WTC11 (cell line): ENCODE data around the gene SLC2A5. TPM values are rescaled to one million over a fixed set of nuclear protein-coding genes. Genes with fewer than 3 reads are reported as not detected.

ENCODE experiments used
- ATAC-seq: fragments of 200-7000 bp; cut with Tn5 transposase; 2 replicates; pipeline ENCODE4 v1.10.0; 2021; ENCODE audit warnings: mild to moderate bottlenecking, moderate library complexity
- CTCF ChIA-PET: fragments of 300-600 bp; sonication (Branson Sonifier 250); formaldehyde crosslinking; loops from one replicate; lab custom pipeline; 2021; ENCODE audit warnings: antibody characterized with exemption; lab: Charles Lee
- POLR2A ChIA-PET: fragments of 350-600 bp; sonication (Branson Sonifier 250); formaldehyde crosslinking; loops from one replicate; lab custom pipeline; 2021; ENCODE audit warnings: antibody characterized with exemption; lab: Charles Lee
- DNase-seq: peaks from one replicate; pipeline ENCODE4 v3.0.0; 2021; ENCODE audit warnings: low spot score
- H3K27ac Mint-ChIP-seq: 2 replicates; pipeline ENCODE4 v1.8.0; 2021; ENCODE audit warnings: mixed read lengths
- H3K27me3 Mint-ChIP-seq: 2 replicates; pipeline ENCODE4 v1.8.0; 2021; ENCODE audit warnings: low read depth, mild to moderate bottlenecking, moderate library complexity, mixed read lengths
- H3K36me3 Mint-ChIP-seq: 2 replicates; pipeline ENCODE4 v1.8.0; 2021; ENCODE audit warnings: mixed read lengths
- H3K4me1 Mint-ChIP-seq: 2 replicates; pipeline ENCODE4 v1.8.0; 2022; ENCODE audit warnings: mixed read lengths
- H3K4me3 Mint-ChIP-seq: 2 replicates; pipeline ENCODE4 v1.8.0; 2021; ENCODE audit warnings: mild to moderate bottlenecking, moderate library complexity, mixed read lengths
- H3K9me3 Mint-ChIP-seq: 2 replicates; pipeline ENCODE4 v1.8.0; 2021; ENCODE audit warnings: mixed read lengths
- AFF4 ChIP-seq: sonication (generic); formaldehyde crosslinking; IDR thresholded peaks from 2 replicates; pipeline ENCODE4 v1.8.1; 2023; ENCODE audit warnings: mild to moderate bottlenecking, missing genetic modification reagents, borderline replicate concordance
- ATF1 ChIP-seq: sonication (generic); formaldehyde crosslinking; IDR thresholded peaks from 2 replicates; pipeline ENCODE4 v1.8.1; 2023; ENCODE audit warnings: mild to moderate bottlenecking, moderate library complexity, missing genetic modification reagents
- E2F1 ChIP-seq: sonication (generic); formaldehyde crosslinking; IDR thresholded peaks from 2 replicates; pipeline ENCODE4 v1.8.0; 2022; ENCODE audit warnings: mild to moderate bottlenecking, missing genetic modification reagents
- E2F4 ChIP-seq: sonication (generic); formaldehyde crosslinking; IDR thresholded peaks from 2 replicates; pipeline ENCODE4 v1.8.1; 2022; ENCODE audit warnings: low read depth, mild to moderate bottlenecking, moderate library complexity, missing genetic modification reagents, borderline replicate concordance
- HMGA2 ChIP-seq: fragments of 250-450 bp; sonication (Bioruptor Pico); IDR thresholded peaks from 2 replicates; pipeline ENCODE4 v1.4.0; 2021; ENCODE audit warnings: mild to moderate bottlenecking, moderate library complexity
- JUN ChIP-seq: sonication (generic); formaldehyde crosslinking; IDR thresholded peaks from 2 replicates; pipeline ENCODE4 v1.8.0; 2023; ENCODE audit warnings: mild to moderate bottlenecking, missing genetic modification reagents
- NFATC4 ChIP-seq: fragments of 250-450 bp; sonication (Bioruptor Pico); IDR thresholded peaks from 2 replicates; pipeline ENCODE4 v1.9.0; 2021; ENCODE audit warnings: mild to moderate bottlenecking
- NFE2L1 ChIP-seq: sonication (generic); formaldehyde crosslinking; IDR thresholded peaks from 2 replicates; pipeline ENCODE4 v1.8.1; 2023; ENCODE audit warnings: missing genetic modification reagents
- NFYB ChIP-seq: sonication (generic); formaldehyde crosslinking; conservative IDR thresholded peaks from 2 replicates; pipeline ENCODE4 v1.8.0; 2022; ENCODE audit warnings: low read depth, missing genetic modification reagents
- OVOL2 ChIP-seq: fragments of 250-450 bp; sonication (Bioruptor Pico); IDR thresholded peaks from 2 replicates; pipeline ENCODE4 v1.9.0; 2021; ENCODE audit warnings: mild to moderate bottlenecking, borderline replicate concordance
- PRDM15 ChIP-seq: sonication (generic); formaldehyde crosslinking; IDR thresholded peaks from 2 replicates; pipeline ENCODE4 v1.8.0; 2022; ENCODE audit warnings: missing genetic modification reagents
- SOX15 ChIP-seq: fragments of 250-450 bp; sonication (Bioruptor Pico); IDR thresholded peaks from 2 replicates; pipeline ENCODE4 v1.9.0; 2021; ENCODE audit warnings: mild to moderate bottlenecking
- STAT6 ChIP-seq: sonication (generic); formaldehyde crosslinking; conservative IDR thresholded peaks from 2 replicates; pipeline ENCODE4 v1.8.1; 2023; ENCODE audit warnings: mild to moderate bottlenecking, low read depth, missing genetic modification reagents, moderate library complexity
- TCF7 ChIP-seq: sonication (generic); formaldehyde crosslinking; IDR thresholded peaks from 2 replicates; pipeline ENCODE4 v1.8.0; 2022; ENCODE audit warnings: mild to moderate bottlenecking, low read depth, missing genetic modification reagents, moderate library complexity
- TEAD4 ChIP-seq: sonication (generic); formaldehyde crosslinking; IDR thresholded peaks from 2 replicates; pipeline ENCODE4 v1.8.0; 2022; ENCODE audit warnings: mild to moderate bottlenecking, missing genetic modification reagents
- TP53 ChIP-seq: sonication (generic); formaldehyde crosslinking; IDR thresholded peaks from 2 replicates; pipeline ENCODE4 v1.8.1; 2023; ENCODE audit warnings: mild to moderate bottlenecking, missing genetic modification reagents
- ZBTB43 ChIP-seq: sonication (generic); formaldehyde crosslinking; IDR thresholded peaks from 2 replicates; pipeline ENCODE4 v1.8.1; 2023; ENCODE audit warnings: mild to moderate bottlenecking, missing genetic modification reagents
- ZMAT4 ChIP-seq: fragments of 250-450 bp; sonication (Bioruptor Pico); IDR thresholded peaks from 2 replicates; pipeline ENCODE4 v1.9.0; 2021; ENCODE audit warnings: mild to moderate bottlenecking
- ZNF121 ChIP-seq: sonication (generic); formaldehyde crosslinking; IDR thresholded peaks from 2 replicates; pipeline ENCODE4 v1.8.0; 2023; ENCODE audit warnings: missing genetic modification reagents
- total RNA-seq: library from RNA; stranded (reverse); gene quantifications from 3 replicates; pipeline ENCODE4 v1.2.3, GENCODE V29; 2021

SLC2A5 gene
- total RNA-seq, 1 experiment from 2014 or later = 0.04 TPM

- POLR2A ChIA-PET = interaction anchor here (0.7 kb wide), 1 partner anchor 446 kb away, joined by 3 read pairs; no protein-coding TSS in a partner anchor
- TF ChIP-seq TCF7 (CRISPR knock-in tag) = no peak
- no peak for TF ChIP-seq STAT6 (CRISPR knock-in tag)
- TF ChIP-seq OVOL2 (CRISPR knock-in tag) = no peak
- no peak for TF ChIP-seq AFF4
- TF ChIP-seq ZMAT4 (CRISPR knock-in tag) = no peak
- TF ChIP-seq HMGA2 (CRISPR knock-in tag) = no peak
- TF ChIP-seq PRDM15 (CRISPR knock-in tag) = no peak
- no peak for TF ChIP-seq TEAD4
- TF ChIP-seq ZNF121 = no peak
- TF ChIP-seq E2F4 (CRISPR knock-in tag) = no peak
- TF ChIP-seq JUN (CRISPR knock-in tag) = no peak
- TF ChIP-seq NFYB (CRISPR knock-in tag) = no peak
Observed at GRCh38 chr1:9020305-9020704, 49.1 kb downstream of the SLC2A5 start.

GRCh38 chr1:9019896-9020295 is 49.5 kb downstream of the SLC2A5 start:
- Mint-ChIP-seq H3K27ac (no peak overlapping the region), H3K36me3 (no peaks in the 10 kb centered on the region), H3K4me1 (no peaks in the 10 kb centered on the region), H3K4me3 (no peak overlapping the region), H3K27me3 (no peaks in the 10 kb centered on the region), H3K9me3 (no peaks in the 10 kb centered on the region)
- ChIA-PET CTCF (interaction anchor here (1.5 to 3.1 kb wide), 2 partner anchors 15 to 82 kb away, joined by 4 to 17 read pairs; no protein-coding TSS in a partner anchor), POLR2A (interaction anchor here (0.7 kb wide), 1 partner anchor 446 kb away, joined by 3 read pairs; no protein-coding TSS in a partner anchor)
- no peak for ATAC-seq
- no peak for DNase-seq
- no peak for TF ChIP-seq ZBTB43 (CRISPR knock-in tag)
- no peak for TF ChIP-seq TCF7 (CRISPR knock-in tag)
- TF ChIP-seq NFATC4 (CRISPR knock-in tag) = no peak
- TF ChIP-seq TP53 = no peak
- TF ChIP-seq E2F1 (CRISPR knock-in tag) = no peak
- no peak for TF ChIP-seq ATF1 (CRISPR knock-in tag)
- no peak for TF ChIP-seq NFE2L1 (CRISPR knock-in tag)
- no peak for TF ChIP-seq SOX15 (CRISPR knock-in tag)

More at GRCh38 chr1:9020305-9020704, 49.1 kb downstream of the SLC2A5 start:
- ATAC-seq = no peak
- CTCF ChIA-PET = interaction anchor here (0.5 to 3.1 kb wide), 3 partner anchors 15 to 81 kb away, joined by 3 to 17 read pairs (median 4); no protein-coding TSS in a partner anchor
- H3K36me3 Mint-ChIP-seq = no peaks in the 10 kb centered on the region
- no peaks in the 10 kb centered on the region for H3K9me3 Mint-ChIP-seq
- H3K4me1 Mint-ChIP-seq = no peaks in the 10 kb centered on the region
- no peaks in the 10 kb centered on the region for H3K27me3 Mint-ChIP-seq
- DNase-seq = no peak
- H3K4me3 Mint-ChIP-seq = no peak overlapping the region
- H3K27ac Mint-ChIP-seq = no peak overlapping the region
